ENCODE data around the gene FAM237A.

FAM237A gene

DNA sequence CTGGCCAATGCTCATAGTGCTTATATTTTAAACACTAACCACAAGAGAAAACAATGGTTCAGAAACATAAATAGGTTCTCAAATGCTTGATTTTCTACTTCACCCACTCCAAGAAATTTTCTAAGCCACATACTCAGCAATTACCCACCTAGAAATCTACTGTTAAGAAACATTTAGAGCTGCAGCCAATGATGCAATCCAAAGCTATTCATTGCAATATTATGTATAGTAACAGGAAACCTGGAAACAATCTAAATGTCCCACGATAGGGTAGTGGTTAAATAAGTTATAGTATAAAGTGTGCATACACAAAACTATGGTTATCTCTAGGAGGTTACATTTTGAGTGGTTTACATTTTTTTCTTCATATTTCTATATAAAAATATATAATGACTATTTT is 5.7 kb downstream of the FAM237A start:
- TF ChIP-seq REST (IDR thresholded peaks at IDR 0.05; ENCODE audit: insufficient replicate concordance, low read depth): no peak
- no peak for TF ChIP-seq CTCF (IDR thresholded peaks at IDR 0.05; ENCODE audit: insufficient read depth, low read length)
- TF ChIP-seq SPI1 (IDR thresholded peaks at IDR 0.05; ENCODE audit: borderline replicate concordance, low read depth): no peak
- no peak for TF ChIP-seq GABPA (IDR thresholded peaks at IDR 0.05; ENCODE audit: low read depth)
- TF ChIP-seq POLR2AphosphoS5 (IDR thresholded peaks at IDR 0.05; ENCODE audit: low read depth): no peak
- Histone ChIP-seq H3K4me3 (replicated peaks; ENCODE audit: insufficient read depth, low read length) (no peak overlapping the region), H3K27me3 (ENCODE audit: insufficient read depth, poor library complexity, severe bottlenecking) (no peaks in the 10 kb centered on the region), H3K27ac (replicated peaks) (no peak overlapping the region)
- DNase-seq (ENCODE audit: low read depth in 1 of 2, low spot score in 1 of 2): no peak

GRCh38 chr2:206657087-206657486 is 14.8 kb downstream of the FAM237A start:
- Histone ChIP-seq H3K27me3 (ENCODE audit: insufficient read depth, poor library complexity, severe bottlenecking) (no peaks in the 10 kb centered on the region), H3K27ac (replicated peaks) (no peak overlapping the region), H3K4me3 (replicated peaks; ENCODE audit: insufficient read depth, low read length) (no peak overlapping the region)
- no peak for DNase-seq (ENCODE audit: low read depth in 1 of 2, low spot score in 1 of 2)
- TF ChIP-seq REST (IDR thresholded peaks at IDR 0.05; ENCODE audit: insufficient replicate concordance, low read depth) (no peak), POLR2AphosphoS5 (IDR thresholded peaks at IDR 0.05; ENCODE audit: low read depth) (no peak), SPI1 (IDR thresholded peaks at IDR 0.05; ENCODE audit: borderline replicate concordance, low read depth) (no peak), GABPA (IDR thresholded peaks at IDR 0.05; ENCODE audit: low read depth) (no peak), CTCF (IDR thresholded peaks at IDR 0.05; ENCODE audit: insufficient read depth, low read length) (no peak)

GRCh38 chr2:206665251-206665650 is 23.0 kb downstream of the FAM237A start:
- DNase-seq (ENCODE audit: low read depth in 1 of 2, low spot score in 1 of 2): no peak
- Histone ChIP-seq H3K27ac (replicated peaks) (no peak overlapping the region), H3K27me3 (ENCODE audit: insufficient read depth, poor library complexity, severe bottlenecking) (no peaks in the 10 kb centered on the region), H3K4me3 (replicated peaks; ENCODE audit: insufficient read depth, low read length) (no peak overlapping the region)
- no peak for TF ChIP-seq REST (IDR thresholded peaks at IDR 0.05; ENCODE audit: insufficient replicate concordance, low read depth)

Measured in HL-60 (cell line).